GM19099 (cell line): Measurements from ENCODE around the gene PIGS.

ENCODE experiments used
- POLR2A ChIP-seq: IDR thresholded peaks from 3 replicates; pipeline ENCODE4 v1.6.1; 2011; ENCODE audit warnings: low read depth; ENCODE audit not compliant: insufficient read length; ENCODE audit errors: extremely low read depth

The PIGS gene

DNA sequence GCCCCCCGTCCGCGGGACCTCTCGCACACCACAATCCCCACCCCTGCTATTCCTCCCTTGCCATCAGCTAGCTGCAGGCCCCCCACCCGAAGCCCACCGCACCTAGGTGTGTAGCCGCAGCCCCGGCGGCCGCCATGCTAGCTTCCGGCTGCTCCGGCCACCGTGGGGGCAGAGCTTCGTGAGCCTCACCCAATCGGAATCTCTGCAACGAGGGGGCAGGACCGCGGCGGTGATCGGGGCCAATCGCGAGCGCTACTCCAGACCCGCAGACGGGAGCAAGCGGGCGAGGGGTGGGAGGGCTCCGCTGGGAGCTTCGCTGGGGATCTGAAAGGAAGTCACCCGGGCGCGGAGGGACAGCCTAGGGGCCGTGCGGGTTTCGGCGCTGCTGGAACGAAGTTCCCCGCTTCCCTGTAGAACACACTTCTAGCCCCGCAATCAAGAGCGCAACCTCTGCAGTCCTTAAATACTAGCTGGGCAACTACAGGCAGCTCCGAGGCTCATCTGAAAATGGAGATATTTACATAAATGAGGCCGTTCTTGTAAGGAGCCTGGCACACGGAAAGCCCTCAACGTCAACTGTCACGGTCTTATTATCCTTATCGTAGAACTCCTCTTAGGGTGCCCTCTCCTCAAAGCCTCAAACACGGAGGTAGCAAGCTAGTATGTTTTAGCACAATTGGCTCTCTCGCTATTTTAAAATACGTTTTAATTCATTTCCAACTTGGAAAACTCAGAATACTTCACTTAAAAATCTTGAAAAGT is at the start of gene PIGS:
Gene PIGS (minus strand): TSS at position 164 of the 762 bp plus-strand sequence. CDS start 28 bp downstream, at position 136.
- peak; percentile 80 for TF ChIP-seq POLR2A

DNA sequence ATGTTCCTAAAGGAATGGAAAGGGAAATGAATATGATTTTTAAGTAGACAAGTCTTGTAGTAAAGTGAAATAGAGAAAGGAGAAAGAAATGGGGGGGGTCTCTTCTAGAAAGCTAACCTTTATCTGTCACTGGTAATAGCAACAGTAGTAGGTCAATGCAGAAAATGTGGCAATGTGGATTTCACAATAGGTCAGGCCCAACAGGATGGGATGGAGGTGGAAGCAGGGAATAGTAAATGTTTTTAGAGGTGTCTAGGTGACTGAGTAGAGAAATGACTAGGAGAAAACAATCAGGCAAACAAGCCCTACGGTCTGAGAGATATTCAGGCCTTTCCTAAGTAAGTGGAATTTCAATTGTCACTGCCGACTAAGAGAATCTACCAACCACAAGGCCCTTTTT is 48.7 kb upstream of the PIGS start:
- no peak for TF ChIP-seq POLR2A

DNA sequence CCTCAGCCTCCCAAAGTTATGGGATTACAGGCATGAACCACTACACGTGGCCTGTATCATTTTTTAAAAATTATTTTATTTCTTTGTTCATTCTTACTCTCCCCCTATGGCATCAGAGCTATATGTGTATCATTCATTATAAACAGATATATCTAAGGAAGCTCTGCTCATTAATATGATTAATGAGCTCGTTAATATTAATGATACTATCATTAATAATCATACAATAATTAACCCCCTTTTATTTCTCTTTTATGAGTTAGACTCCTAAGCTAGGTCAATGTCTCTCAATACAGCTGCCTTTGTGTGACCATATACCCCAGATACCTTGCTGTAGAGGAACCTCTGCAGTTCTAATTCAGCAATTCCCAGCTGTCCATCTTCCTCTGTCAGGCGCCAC is 47.1 kb upstream of the PIGS start:
- no peak for TF ChIP-seq POLR2A

DNA sequence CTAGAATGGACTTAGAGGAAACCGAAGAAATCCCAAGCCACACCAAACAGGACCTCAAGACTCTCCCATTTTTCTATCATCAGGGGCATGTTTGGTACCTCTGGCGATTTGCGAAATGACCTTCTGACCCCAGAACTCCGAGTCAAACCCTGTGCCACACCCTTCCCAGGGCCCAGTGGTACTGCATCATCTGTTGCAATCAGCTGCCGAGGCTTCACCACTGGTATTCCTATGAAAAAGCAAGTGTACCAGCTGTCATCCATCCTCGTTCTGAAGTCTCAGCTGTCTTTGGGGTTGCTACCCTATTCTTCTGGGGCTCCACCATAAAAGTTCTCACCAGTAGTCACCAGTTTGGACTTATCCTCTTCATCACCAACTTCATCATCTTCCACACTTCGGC is 45.0 kb upstream of the PIGS start:
- TF ChIP-seq POLR2A, result no peak

DNA sequence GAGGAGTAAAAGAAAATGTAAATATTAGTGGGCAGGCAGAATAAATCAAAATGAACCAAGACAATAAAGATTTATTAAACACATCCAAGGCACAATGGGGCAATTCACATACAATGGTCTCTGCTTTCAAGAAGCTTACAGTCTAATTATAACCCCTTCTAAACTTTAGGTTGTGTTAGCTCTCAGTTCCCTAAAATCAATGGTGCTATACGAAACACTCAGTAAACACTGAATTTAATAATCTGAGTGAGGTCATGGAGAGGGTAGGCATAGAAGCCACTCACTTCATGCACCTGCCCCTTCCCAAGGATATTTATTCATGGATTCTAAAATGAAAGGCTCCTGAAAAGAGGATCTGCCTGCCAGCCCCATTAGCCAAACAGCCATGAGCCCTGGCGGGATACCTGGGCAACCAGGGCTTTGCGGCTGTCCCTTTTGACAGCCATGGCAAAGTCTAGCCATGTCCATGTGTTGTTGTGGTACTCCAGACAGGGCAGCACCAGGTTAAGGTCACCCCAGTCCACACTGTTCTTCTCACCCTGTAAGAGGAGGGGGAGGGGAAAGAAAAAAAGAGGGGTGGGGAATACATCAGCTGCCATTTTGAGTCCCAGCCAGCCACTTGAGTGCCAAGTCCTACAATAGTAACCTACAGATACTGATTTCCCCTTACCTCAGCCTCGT is 44.1 kb upstream of the PIGS start:
- no peak for TF ChIP-seq POLR2A

DNA sequence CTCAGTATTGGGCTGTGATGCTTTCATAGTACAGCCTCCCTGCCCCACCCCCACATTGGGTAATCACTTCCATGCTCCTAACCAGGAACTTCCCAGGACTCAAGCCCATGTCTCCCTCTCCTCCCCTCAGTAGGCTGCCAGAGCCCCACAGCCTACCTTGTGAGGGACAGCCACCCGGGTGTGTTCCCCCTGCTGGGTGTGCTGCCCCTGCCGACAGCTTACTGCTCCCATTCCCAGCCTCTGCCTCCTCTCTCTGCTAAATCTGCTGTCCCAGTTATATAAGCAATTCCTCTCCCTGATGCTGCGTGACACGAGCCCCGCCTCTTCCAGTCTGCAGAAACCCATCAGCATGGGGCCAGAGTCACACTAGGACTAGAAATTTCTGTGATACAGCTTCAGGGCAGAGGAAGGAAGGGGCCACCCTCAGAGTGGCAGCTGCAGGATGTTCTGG is 42.6 kb upstream of the PIGS start, which contains the start of gene RSKR:
Gene RSKR (minus strand): TSS at position 255 of the 451 bp plus-strand sequence. CDS start 24 bp downstream, at position 231.
- TF ChIP-seq POLR2A, result no peak

- TF ChIP-seq POLR2A, result no peak
Observed at GRCh38 chr17:28612936-28613872, 41.9 kb upstream of the PIGS start.

DNA sequence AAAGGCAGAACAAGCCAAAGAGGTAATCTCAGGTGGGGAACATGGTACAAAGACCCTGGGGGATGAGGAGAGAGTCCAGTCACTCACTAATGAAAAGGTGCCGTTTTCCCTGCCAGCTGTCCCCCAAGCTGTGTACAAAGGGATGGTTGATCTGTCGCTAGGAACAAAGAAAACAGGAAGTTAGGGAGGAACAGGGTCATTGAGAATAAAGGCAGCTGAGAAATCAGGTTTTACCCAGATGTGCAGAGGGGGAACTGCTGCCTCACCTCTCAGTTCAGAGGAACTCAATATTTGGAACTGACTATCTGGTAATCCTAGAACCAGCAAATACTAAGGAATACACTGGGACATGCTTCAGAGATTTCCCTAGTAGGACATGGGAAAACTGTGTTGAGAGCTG is 41.2 kb upstream of the PIGS start:
- TF ChIP-seq POLR2A, result no peak

DNA sequence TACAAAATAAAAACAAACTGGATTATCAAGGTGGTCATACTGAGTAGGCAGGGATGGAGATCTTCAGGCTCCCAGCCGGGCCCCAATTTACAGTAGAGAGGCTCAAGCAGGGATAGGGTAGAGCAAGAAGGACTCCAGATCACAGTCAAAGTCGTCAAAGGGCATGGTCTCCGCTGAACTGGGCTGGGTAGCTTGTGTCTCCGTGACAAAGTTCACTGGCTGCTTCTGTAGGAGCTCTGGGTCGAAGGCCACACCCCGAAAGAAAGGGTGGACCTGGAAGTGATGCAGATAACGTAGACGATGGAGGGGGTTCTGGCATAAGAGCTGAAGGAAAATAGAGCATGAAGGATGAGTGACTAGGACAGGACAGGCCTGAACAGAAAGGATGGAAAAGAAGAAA is 39.1 kb upstream of the PIGS start:
- TF ChIP-seq POLR2A, result no peak

GRCh38 chr17:28599311-28600184 is 28.2 kb upstream of the PIGS start:
- no peak for TF ChIP-seq POLR2A

GRCh38 chr17:28598799-28599310 is 27.5 kb upstream of the PIGS start, which contains the start of gene SPAG5:
TSS of gene SPAG5 (minus strand) at chr17:28599025. CDS start at chr17:28598946, 79 bp downstream.
- TF ChIP-seq POLR2A, result peak; percentile 91

DNA sequence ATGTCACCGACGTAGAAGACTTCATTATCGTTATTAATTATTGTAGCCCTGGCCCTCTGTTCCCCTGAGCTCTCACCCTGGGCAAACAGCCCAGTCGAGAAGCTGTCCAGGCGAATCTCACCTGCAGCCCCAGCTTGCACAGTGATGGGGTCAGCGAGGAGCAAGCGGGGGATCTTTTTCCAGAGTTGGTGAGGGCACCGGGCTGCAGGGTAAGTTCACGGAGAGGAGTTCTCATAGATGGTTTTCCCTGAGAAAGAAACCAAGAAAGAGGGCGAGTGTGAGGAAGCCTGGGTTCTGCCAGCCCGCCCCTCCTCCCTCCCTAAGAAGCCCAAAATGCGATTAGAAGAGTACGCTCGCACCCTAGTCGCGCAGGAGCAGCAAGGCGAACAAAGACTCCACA is 27.1 kb upstream of the PIGS start:
- TF ChIP-seq POLR2A, result no peak

DNA sequence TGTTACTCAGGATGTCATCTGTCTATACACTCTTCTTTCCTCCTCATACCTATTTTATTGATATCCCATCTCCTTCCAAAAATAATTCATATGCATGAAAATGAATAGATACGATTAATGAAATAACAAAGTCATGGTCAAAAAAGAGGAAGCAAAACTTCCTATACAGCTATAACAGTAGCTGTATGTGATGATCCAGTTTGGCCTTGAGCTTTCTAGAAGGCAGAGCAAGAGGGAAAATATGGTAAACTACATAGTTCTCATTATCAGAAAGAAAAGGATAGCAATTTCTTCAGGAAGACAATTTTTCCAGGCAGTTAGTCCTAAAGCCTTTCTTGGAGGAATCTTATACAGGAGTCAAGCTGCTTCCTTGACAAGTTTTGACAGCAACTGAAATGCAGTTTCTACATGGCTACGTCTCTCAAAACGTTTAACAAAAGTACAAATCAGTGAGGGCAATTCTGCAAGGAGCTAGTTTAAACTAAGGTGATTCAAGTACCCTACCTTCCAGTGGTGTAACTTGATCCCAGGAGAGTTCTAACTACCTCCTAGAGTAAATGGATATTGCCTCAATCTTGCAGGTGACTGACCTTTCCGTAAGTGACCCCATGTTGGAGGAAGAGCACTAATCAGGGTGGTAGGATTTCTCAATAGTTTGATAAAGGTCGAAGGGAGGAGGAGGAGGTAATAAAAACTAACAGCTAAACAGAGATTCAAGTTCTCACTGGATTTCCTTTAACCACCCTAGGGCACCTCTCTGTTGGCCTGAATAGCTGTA is 26.5 kb upstream of the PIGS start:
- no peak for TF ChIP-seq POLR2A
